Activated effector memory CD4-positive, alpha-beta T cell treated with Interleukin-2 at 50 U/mL for 16 hours (primary cell): Measurements from ENCODE around the gene CALML3.
A peak's percentile ranks its signal among the peaks of the same experiment; 100 is the strongest.
"Not testable (repeated sequence)": the region's sequence is repeated elsewhere in the genome, so short reads cannot be mapped to it uniquely, and the experiment has no call there.

Source experiments
- DNase-seq: peaks from one replicate; pipeline ENCODE4 v3.0.0-alpha.2; 2020

Gene CALML3

DNA sequence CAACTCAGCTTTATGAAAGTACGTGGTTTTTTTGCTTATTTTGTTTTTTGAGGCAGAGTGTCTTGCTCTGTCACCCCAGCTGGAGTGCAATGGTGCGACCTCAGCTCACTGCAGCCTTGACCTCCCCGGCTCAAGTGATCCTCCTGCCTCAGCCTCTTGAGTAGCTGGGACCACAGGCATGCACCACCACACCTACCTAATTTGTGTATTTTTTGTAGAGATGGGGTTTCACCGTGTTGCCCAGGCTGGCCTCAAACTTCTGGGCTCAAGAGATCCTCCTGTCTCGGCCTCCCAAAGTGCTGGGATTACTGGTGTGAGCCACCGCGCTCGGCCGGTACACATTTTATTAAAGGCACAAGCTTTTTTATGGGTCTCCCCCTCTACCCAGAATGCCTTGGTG is 34.3 kb downstream of the CALML3 start:
- DNase-seq: not testable (repeated sequence)

DNA sequence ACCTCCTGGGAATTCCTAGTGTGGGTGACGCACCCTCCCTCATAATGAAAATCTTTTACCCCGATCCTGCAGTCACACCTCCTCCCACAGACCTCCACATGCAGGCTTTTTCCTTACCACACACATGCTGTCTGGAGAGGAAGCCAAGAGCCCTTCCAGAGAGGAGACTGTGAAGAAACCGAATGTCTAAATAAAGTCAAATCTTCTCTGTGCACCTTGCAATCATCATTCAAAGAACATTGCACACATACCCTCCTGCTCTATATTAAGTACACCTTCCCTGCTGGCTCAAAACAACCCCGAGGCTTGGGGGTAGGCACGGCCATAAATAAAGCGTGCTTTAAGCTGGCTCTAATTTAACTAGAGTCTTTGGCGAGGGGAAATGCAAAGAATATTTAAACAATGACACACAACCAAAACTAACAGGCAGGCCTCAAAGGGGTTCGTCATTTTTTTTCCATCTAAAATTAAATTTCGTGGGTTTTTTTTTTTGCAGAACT is 34.9 kb downstream of the CALML3 start:
- DNase-seq: no peak

- DNase-seq: no peak
These were observed 35.5 kb downstream of the CALML3 start for GRCh38 chr10:5560142-5560816.

GRCh38 chr10:5560817-5561703 is 36.3 kb downstream of the CALML3 start:
- no peak for DNase-seq

DNA sequence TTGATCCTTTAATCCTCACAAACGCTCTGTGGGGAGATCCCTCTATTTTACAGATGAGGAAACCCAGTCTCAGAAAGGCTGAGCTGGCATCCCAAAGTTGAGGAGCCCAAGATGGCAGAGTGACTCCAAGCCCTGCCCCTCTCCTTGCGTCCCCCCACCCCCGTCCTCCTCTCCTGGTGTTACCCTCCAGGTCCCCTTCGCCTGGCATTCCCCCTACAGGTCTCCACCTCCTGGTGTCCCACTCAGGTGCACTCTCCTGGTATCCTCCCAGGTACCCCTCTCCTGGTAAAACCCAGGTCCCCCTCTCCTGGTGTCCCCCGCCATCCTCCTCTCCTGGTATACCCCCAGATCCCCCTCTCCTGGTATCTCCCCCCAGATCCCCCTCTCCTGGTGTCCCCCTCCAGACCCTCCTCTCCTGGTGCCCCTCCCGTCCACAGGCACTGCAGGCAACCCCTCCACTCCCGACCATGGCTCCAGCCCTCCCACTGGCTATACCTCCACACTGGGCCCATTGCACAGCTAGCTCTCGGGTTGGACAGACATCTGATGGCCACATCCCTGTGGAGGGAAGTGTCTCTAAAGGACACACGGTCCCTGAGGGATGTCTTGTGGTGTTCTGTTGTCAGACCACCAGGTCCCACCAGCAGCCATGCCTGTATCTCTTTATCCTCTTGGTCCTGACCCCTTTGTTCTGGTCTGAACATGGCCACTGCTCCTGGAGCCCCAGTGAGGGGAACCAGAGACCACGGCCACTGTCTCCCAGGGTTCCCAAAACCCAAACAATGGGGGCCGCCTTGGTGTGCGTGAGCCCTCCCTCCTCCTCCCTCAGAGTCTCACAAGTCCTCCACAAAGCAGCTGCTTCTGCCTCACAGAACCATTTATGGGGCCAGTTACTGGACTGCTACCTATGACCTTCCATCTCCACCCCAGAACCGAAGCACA is 37.2 kb downstream of the CALML3 start:
- DNase-seq: no peak

- DNase-seq: no peak
These were observed 38.7 kb downstream of the CALML3 start for GRCh38 chr10:5563321-5563961.

DNA sequence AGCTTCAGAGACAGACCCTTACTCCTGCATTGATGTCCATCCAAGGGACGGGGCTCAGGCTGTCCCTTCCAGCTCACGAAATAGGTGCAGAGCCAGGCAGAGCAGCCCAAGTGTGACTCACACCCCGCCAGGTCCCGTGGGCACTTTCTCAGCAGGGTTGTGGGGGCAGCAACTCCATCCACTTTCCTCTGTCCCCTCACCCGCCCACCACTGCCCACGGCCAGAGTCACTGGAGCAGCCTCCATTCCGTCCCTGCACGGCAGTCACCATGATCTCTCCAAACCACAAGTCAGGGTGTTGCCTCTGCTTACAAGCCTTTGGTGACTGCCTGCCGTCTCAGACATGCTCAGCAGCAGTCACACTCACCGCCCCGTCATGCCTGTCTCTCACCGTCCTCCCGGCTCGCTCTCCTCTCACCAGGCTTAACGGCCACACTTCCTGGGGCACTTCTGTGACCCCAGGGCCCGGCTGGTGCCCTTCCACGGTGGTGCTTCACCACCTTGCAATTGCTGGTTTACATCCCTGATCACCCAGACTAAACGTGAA is 39.3 kb downstream of the CALML3 start:
- peak; percentile 60 for DNase-seq

DNA sequence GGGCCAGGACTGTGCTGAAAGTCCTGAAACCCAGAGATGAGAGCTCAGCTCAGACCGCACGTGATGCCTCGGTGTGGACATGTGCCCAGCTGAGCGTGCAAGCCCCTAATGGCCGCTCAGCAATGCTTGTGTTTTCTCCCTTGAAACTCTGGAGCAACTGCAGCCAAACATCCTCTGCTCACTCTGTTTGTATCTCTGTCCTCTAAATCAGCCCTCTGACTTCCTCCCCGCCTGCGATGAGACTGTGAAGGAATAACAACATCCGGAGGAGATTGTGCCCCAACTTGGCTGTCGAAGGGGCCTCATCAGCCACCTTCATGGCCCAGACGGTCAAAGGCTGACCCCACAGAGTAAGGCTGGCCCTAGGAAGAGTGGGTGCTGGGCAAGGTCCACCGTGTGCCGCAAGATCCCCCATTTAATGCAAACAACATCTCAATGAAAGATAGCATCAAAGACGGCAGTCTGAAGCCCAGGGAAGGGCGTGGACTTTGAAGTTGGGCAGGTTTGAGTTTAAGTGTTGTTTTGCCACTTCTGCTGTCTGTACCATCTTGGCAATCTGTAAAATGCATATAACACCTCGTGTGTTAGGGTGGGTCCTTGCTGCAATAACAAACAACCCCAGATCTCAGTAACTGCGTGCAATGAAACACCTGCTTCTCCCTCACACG is 39.9 kb downstream of the CALML3 start:
- DNase-seq: peak; percentile 44

DNA sequence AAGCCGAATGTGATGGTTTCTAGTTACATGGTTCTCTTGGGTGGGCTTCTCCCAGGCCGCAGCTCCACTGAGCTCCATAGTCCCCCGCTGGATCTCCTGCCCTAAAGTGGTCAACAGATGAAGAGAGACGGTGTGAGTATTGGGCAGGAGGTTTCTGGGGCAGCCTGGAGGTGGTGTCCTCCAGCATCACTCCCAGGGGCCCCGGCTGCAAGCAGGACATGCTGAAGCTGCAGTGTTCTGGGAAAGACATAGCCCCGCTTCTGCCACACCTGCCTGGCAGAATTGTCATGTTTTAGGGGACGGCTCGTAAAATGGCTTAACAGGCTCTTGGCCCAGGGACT is 40.4 kb downstream of the CALML3 start:
- no peak for DNase-seq

GRCh38 chr10:5565671-5566581 is 41.2 kb downstream of the CALML3 start:
- no peak for DNase-seq

- DNase-seq: no peak
These were observed 41.9 kb downstream of the CALML3 start for GRCh38 chr10:5566614-5567013.

GRCh38 chr10:5567477-5567876 is 42.7 kb downstream of the CALML3 start:
- no peak for DNase-seq

DNA sequence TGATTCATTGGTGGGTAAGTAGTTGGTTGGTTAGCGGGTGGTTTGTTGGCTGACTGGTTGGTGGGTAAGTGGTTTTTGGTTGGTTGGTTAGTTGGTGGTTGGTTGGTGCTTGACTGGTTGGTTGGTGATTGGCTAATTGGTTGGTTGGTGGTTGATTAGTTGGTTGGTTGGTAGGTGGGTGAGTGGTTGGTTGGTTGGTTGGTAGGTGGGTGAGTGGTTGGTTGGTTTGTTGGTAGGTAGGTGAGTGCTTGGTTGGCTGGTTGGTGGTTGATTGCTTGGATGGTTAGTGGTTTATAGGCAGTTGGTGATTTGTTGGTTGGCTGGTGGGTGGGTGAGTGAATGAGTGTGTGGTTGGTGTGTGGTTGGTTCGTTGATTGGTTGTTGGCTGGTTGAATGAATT is 44.2 kb downstream of the CALML3 start:
- no peak for DNase-seq

GRCh38 chr10:5569568-5569967 is 44.8 kb downstream of the CALML3 start:
- no peak for DNase-seq

GRCh38 chr10:5570007-5570655 is 45.4 kb downstream of the CALML3 start:
- DNase-seq: no peak

DNA sequence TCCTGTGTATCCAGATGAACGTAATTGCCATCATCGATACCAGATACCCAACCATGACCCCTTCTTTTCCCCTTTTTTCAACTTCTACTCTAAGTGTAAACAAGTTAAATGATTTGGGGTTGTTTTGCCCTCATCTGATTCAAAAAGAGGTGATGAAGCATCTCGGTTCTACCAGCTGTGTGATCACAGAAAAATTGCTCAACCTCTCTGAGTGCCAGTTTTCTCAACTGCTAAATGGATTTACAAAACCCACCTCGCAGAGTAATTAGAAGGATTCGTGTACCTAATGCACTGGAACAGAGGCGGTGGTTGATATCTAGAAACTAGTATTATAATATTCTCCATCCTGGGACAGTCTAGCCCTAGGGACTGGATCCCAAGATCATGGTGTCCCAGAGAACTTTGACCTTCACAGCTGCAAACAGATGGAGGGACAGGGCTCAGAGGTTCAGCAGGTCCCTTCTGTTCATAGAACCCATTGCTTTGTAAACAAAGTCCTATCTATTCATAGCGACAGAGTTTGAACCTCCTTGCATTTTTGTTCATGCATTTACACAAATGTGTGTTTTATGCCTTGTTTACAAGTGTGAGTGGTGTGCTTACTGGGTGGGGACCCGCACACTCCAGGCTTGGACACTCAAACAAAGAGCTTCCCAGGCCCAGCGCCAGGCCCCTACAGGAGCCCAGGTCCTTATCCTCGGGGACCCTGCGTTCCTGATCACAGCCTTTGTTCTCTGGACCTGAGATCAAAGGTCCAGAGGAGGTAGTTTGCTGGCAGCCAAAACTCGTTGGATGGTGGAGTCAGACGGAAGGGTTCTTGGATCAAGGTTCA is 46.4 kb downstream of the CALML3 start:
- DNase-seq: no peak

DNA sequence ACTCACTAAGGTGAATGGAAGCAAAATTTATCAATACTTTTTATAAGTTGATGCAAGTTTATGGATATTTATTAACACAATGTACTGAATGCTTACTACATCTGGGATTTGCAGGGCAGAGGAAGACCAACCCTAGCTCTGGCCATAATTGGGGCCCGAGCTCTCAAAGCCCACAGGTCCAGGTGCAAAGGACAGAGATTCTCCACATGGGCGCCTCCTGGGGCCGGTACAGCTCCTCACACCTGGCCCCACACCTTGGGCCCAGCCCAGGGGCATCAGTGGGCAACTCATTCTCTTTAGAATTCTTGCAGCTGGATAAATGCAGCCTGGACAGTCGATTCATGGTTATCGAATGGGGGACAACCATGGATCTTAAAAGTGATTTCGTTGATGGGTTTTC is 47.1 kb downstream of the CALML3 start:
- DNase-seq: no peak

DNA sequence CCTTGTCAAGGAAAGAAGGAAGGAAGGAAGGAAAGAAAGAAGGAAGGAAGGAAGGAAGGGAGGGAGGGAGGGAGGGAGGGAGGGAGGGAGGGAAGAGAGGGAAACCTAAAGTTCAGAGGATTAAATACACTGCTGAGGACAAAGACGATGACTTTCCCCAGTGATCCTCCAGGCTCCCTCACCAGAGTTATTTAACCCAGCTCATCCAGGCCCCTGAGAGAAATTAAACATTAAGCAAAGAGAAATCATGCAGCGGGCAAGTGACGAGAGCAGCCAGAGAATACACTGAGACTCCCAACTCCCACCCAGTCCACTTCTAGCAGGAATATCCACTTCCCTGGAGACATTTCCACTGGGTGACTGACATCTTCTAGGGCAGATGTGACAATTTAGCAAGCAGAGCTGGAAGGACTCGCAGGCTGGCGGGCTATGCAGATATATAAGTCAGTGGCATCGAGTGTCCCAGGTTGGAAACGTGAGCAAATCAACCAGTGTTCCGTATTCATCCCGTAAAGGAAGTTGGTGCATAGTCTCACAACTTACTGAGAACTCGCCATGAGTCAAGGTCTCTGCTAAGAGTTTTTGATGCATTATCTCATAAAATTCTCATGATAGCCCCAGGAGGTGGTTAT is 48.7 kb downstream of the CALML3 start:
- DNase-seq: no peak
